Liver (tissue), 3 donors: ENCODE data around the gene GALNT9.

Source experiments
- CTCF ChIP-seq: fragments of 150-350 bp; IDR thresholded peaks from 2 replicates; pipeline ENCODE4 v1.5.1; 2017; ENCODE audit warnings: improper control_type of control experiment, low read depth, low read length; ENCODE audit not compliant: missing input control
- EGR1 ChIP-seq, 2 donors: IDR thresholded peaks; 2 replicates each; pipeline ENCODE4 v1.6.1; 2016 to 2018; ENCODE audit warnings: antibody characterized with exemption in 2 of 2, low read depth in 2 of 2
- GABPA ChIP-seq, 2 donors: IDR thresholded peaks in 1 of 2; conservative IDR thresholded peaks in 1 of 2; 2 replicates each; pipeline ENCODE4 v1.6.1; 2016; ENCODE audit warnings: antibody characterized with exemption in 2 of 2, mild to moderate bottlenecking in 1 of 2, moderate library complexity in 1 of 2
- JUND ChIP-seq, 2 donors: IDR thresholded peaks; 2 replicates each; pipeline ENCODE4 v1.6.1; 2016; ENCODE audit warnings: antibody characterized with exemption in 2 of 2
- MAX ChIP-seq: IDR thresholded peaks from 2 replicates; pipeline ENCODE4 v1.6.1; 2016; ENCODE audit warnings: antibody characterized with exemption
- RAD21 ChIP-seq, 2 donors: IDR thresholded peaks; 2 replicates each; pipeline ENCODE4 v1.6.1; 2016; ENCODE audit warnings: antibody characterized with exemption in 2 of 2, mild to moderate bottlenecking in 2 of 2
- RXRA ChIP-seq, 2 donors: IDR thresholded peaks; 2 replicates each; pipeline ENCODE4 v1.6.1; 2017 to 2018; ENCODE audit warnings: antibody characterized with exemption in 2 of 2, mild to moderate bottlenecking in 1 of 2
- SP1 ChIP-seq: IDR thresholded peaks from 2 replicates; pipeline ENCODE4 v1.6.1; 2018; ENCODE audit warnings: antibody characterized with exemption, mild to moderate bottlenecking
- TAF1 ChIP-seq: conservative IDR thresholded peaks from 2 replicates; pipeline ENCODE4 v1.6.1; 2016; ENCODE audit warnings: antibody characterized with exemption, mild to moderate bottlenecking
- ZBTB33 ChIP-seq: IDR thresholded peaks from 2 replicates; pipeline ENCODE4 v1.6.1; 2016; ENCODE audit warnings: antibody characterized with exemption
- TF ChIP-seq, protein P1 (sequence below): IDR thresholded peaks from 2 replicates; pipeline ENCODE4 v1.6.1; 2016; ENCODE audit warnings: antibody characterized with exemption
- TF ChIP-seq, protein P2 (sequence below): IDR thresholded peaks from 2 replicates; pipeline ENCODE4 v1.6.1; 2016; ENCODE audit warnings: antibody characterized with exemption, mild to moderate bottlenecking
- donor health status: healthy.
- donor health status: healthy.

DNA sequence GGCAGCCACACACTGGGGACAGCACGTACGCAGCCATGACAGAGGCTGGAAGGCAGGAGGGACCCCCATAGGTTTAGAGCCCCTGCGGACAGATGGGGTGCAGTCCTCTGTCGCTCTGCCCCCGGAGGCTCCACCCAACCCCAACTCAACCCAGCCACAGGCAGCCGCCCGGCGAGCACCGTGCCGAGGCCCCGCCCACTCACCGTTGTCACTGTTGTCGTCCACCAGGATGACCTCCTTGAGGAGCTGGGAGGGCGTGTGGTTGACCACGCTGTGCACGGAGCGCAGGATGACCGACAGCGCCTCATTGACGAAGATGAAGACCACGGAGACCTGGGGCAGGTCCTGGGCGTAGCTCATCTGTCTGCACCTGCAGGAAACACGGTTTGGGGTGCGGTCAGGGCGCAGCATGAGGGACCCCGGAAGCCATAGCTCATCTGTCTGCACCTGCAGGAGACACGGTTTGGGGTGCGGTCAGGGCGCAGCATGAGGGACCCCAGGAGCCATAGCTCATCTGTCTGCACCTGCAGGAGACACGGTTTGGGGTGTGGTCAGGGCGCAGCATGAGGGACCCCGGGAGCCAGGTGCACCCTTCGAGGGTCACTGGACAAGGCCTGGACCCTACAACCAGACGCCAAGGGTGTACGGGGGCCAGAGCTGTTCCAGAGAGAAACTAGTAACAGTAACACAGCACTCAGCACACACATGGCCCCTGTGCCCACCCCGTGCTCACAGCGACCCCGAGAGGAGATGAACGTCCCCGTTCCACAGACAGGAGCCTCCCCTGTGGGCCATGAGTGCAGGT is 66.9 kb downstream of the GALNT9 start:
- TF ChIP-seq CTCF (no peak), MAX (no peak), TAF1 (no peak), ZBTB33 (no peak), RAD21 (IDR thresholded peaks at IDR 0.05) (no peak), JUND (IDR thresholded peaks at IDR 0.05) (no peak), EGR1 (IDR thresholded peaks at IDR 0.05; ENCODE audit: low read depth in 2 of 2) (no peak), GABPA (IDR thresholded peaks at IDR 0.05 in 1 of 2, conservative IDR thresholded peaks at IDR 0.05 in 1 of 2) (no peak), RXRA (IDR thresholded peaks at IDR 0.05) (no peak), SP1 (no peak)
- TF ChIP-seq, protein P1, sequence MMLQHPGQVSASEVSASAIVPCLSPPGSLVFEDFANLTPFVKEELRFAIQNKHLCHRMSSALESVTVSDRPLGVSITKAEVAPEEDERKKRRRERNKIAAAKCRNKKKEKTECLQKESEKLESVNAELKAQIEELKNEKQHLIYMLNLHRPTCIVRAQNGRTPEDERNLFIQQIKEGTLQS: no peak
- TF ChIP-seq, protein P2, sequence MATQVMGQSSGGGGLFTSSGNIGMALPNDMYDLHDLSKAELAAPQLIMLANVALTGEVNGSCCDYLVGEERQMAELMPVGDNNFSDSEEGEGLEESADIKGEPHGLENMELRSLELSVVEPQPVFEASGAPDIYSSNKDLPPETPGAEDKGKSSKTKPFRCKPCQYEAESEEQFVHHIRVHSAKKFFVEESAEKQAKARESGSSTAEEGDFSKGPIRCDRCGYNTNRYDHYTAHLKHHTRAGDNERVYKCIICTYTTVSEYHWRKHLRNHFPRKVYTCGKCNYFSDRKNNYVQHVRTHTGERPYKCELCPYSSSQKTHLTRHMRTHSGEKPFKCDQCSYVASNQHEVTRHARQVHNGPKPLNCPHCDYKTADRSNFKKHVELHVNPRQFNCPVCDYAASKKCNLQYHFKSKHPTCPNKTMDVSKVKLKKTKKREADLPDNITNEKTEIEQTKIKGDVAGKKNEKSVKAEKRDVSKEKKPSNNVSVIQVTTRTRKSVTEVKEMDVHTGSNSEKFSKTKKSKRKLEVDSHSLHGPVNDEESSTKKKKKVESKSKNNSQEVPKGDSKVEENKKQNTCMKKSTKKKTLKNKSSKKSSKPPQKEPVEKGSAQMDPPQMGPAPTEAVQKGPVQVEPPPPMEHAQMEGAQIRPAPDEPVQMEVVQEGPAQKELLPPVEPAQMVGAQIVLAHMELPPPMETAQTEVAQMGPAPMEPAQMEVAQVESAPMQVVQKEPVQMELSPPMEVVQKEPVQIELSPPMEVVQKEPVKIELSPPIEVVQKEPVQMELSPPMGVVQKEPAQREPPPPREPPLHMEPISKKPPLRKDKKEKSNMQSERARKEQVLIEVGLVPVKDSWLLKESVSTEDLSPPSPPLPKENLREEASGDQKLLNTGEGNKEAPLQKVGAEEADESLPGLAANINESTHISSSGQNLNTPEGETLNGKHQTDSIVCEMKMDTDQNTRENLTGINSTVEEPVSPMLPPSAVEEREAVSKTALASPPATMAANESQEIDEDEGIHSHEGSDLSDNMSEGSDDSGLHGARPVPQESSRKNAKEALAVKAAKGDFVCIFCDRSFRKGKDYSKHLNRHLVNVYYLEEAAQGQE: no peak
